ENCODE data around the gene NRSN2. TPM values are rescaled to one million over a fixed set of nuclear protein-coding genes. Genes with fewer than 3 reads are reported as not detected.
A peak's percentile ranks its signal among the peaks of the same experiment; 100 is the strongest.

NRSN2 gene
- total RNA-seq, 3 donors from 2014 or later, result 9.4 to 22.3 (median 21.8) TPM

DNA sequence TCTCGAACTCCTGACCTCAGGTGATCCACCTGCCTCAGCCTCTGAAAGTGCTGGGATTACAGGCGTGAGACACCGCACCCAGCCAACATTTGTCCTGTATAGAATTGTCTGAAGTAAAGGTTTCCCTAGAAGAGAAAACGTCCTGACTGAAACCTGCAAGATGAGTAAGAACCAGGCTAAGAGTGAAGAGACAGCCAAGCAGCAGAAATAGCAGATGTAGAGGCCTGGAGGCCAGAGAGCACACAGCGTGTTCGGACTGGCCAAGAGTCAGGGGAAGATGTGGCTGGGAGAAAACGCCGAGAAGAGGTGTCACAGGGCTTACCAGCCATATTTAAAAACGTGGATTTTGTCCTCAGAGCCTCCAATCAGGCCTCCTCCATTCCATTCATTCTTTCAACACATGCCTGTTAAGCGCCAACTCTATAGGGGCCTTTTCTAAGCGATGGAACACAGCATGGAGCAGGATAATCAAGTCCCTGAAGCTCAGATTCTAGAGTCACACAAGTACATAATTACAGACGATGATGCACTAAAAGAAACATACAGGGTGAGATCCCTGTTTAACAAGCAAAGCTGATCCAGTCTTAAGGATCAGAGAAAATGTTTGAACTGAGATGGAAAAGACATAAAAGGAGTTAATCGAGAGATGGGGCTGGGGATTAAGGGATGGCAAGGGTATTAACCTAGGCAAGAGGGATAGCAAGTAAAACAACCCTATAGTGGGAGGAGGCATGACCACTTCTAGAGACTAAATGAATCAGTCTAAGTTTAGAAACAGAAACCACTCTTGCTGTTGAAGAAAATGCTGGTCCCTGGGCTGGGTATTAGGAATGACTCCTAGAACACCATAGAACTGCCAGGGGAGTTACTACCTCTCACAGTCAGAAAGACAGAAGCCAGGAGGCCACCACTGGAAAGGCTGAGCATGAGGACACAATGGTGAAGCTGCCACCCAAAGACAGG, 44.7 kb upstream of the NRSN2 start:
- TF ChIP-seq POLR2AphosphoS5 (IDR thresholded peaks at IDR 0.05) (no peak), POLR2A (IDR thresholded peaks at IDR 0.05) (no peak)
- TF ChIP-seq, protein P1, sequence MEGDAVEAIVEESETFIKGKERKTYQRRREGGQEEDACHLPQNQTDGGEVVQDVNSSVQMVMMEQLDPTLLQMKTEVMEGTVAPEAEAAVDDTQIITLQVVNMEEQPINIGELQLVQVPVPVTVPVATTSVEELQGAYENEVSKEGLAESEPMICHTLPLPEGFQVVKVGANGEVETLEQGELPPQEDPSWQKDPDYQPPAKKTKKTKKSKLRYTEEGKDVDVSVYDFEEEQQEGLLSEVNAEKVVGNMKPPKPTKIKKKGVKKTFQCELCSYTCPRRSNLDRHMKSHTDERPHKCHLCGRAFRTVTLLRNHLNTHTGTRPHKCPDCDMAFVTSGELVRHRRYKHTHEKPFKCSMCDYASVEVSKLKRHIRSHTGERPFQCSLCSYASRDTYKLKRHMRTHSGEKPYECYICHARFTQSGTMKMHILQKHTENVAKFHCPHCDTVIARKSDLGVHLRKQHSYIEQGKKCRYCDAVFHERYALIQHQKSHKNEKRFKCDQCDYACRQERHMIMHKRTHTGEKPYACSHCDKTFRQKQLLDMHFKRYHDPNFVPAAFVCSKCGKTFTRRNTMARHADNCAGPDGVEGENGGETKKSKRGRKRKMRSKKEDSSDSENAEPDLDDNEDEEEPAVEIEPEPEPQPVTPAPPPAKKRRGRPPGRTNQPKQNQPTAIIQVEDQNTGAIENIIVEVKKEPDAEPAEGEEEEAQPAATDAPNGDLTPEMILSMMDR (IDR thresholded peaks at IDR 0.05), result no peak
- H3K27me3 ChIP-seq, result no peaks in the 10 kb centered on the region
- H3K9me3 ChIP-seq, result no peaks in the 10 kb centered on the region
- no peak for DNase-seq (ENCODE audit: low spot score in 2 of 2)
- H3K36me3 ChIP-seq, result no peaks in the 10 kb centered on the region
- no peak overlapping the region for H3K27ac ChIP-seq
- H3K4me1 ChIP-seq, result peaks cover 4 to 25% of the 10 kb centered on the region in 2 donors
- intact Hi-C loops (cut with DNase I; ENCODE audit: low total_unique reads), result no loop called here
- H3K4me3 ChIP-seq, result no peak overlapping the region

GRCh38 chr20:305745-306144, 41.2 kb upstream of the NRSN2 start:
- Histone ChIP-seq H3K4me3 (no peak overlapping the region), H3K27me3 (no peaks in the 10 kb centered on the region), H3K9me3 (no peaks in the 10 kb centered on the region), H3K4me1 (peaks cover 0 to 7% of the 10 kb centered on the region in 2 donors), H3K36me3 (no peaks in the 10 kb centered on the region), H3K27ac (no peak overlapping the region)
- no peak for DNase-seq (ENCODE audit: low spot score in 2 of 2)
- intact Hi-C loops (cut with DNase I; ENCODE audit: low total_unique reads), result no loop called here
- TF ChIP-seq POLR2A (IDR thresholded peaks at IDR 0.05) (no peak), POLR2AphosphoS5 (IDR thresholded peaks at IDR 0.05) (no peak)
- TF ChIP-seq, protein P1 (IDR thresholded peaks at IDR 0.05), result no peak

DNA sequence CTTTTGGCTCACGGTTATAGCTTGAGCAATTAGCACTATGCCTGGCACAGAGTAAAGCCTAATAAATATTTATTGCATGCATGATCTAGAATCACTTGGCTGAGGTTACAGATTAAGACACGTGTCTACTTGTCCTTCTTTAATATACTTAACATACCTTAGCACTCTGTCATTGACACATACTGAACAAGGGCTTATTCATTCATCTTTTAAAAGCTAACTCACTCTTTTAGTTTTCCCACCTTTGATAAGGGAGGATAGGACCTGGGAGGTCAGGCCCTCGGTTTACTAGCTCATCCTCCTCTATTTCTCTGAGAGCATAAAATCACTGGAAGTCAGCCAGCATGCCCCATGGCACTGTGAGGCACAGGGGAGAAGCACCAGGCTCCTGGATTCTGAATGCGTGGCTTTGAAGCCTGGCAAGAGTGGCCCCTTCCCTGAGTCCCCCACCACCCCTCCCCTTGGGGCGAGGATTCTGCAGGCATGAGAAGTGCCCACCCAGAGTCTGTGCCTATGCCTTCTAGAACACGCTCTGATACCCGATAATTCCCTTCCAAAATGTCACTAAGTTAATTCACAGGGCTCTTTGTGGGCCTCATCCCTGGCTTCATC, 38.4 kb upstream of the NRSN2 start:
- intact Hi-C loops (cut with DNase I; ENCODE audit: low total_unique reads), result no loop called here
- DNase-seq (ENCODE audit: low spot score in 2 of 2), result no peak
- no peak for TF ChIP-seq POLR2AphosphoS5 (IDR thresholded peaks at IDR 0.05)
- TF ChIP-seq POLR2A (IDR thresholded peaks at IDR 0.05), result no peak
- TF ChIP-seq, protein P1 (IDR thresholded peaks at IDR 0.05), result no peak

GRCh38 chr20:309306-309840, 37.5 kb upstream of the NRSN2 start:
- Histone ChIP-seq H3K36me3 (no peaks in the 10 kb centered on the region), H3K27ac (peak overlapping the region; percentile 71 to 93), H3K4me3 (peak overlapping the region; percentile 39 to 69 (median 54)), H3K9me3 (no peaks in the 10 kb centered on the region), H3K4me1 (no peaks in the 10 kb centered on the region), H3K27me3 (no peaks in the 10 kb centered on the region)
- no peak for DNase-seq (ENCODE audit: low spot score in 2 of 2)
- intact Hi-C loops (cut with DNase I; ENCODE audit: low total_unique reads), result no loop called here
- TF ChIP-seq, protein P1 (IDR thresholded peaks at IDR 0.05), result no peak
- TF ChIP-seq POLR2A (IDR thresholded peaks at IDR 0.05) (no peak), POLR2AphosphoS5 (IDR thresholded peaks at IDR 0.05) (no peak)

More for the DNA sequence above, 38.4 kb upstream of the NRSN2 start:
- Histone ChIP-seq H3K36me3 (no peaks in the 10 kb centered on the region), H3K4me1 (no peaks in the 10 kb centered on the region), H3K4me3 (no peak overlapping the region), H3K9me3 (no peaks in the 10 kb centered on the region), H3K27me3 (no peaks in the 10 kb centered on the region), H3K27ac (peak overlapping the region in 1 of 2 donors; percentile 93)
